GM12874 (cell line): ENCODE data around the gene SLC9A9.

Experiments used
- TF ChIP-seq, protein P1 (sequence below): IDR thresholded peaks from 2 replicates; pipeline ENCODE4 v1.5.1; 2011; ENCODE audit warnings: low read depth, mild to moderate bottlenecking, control low read depth, low read length, moderate library complexity; ENCODE audit not compliant: insufficient read depth

Gene SLC9A9

DNA sequence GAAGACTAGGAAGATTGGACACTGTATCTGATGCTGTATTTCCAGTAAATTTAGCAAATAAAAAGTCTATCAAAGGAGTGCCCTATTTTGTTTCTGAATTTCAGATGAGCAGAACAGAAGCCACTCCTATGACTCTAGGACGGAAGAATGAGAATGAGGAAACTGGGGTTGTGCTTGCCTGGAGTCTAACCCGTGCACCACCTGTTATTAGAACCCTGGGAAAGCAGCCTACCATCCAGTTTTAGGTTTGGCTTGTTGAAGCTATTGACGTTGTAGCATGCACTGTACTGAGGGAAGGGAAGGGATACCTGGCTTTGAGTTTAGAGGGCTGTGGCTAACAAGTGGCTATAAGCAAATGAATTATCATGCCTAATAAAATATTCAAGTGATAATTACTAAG lies 318.5 kb downstream of the SLC9A9 start:
- TF ChIP-seq, protein P1, sequence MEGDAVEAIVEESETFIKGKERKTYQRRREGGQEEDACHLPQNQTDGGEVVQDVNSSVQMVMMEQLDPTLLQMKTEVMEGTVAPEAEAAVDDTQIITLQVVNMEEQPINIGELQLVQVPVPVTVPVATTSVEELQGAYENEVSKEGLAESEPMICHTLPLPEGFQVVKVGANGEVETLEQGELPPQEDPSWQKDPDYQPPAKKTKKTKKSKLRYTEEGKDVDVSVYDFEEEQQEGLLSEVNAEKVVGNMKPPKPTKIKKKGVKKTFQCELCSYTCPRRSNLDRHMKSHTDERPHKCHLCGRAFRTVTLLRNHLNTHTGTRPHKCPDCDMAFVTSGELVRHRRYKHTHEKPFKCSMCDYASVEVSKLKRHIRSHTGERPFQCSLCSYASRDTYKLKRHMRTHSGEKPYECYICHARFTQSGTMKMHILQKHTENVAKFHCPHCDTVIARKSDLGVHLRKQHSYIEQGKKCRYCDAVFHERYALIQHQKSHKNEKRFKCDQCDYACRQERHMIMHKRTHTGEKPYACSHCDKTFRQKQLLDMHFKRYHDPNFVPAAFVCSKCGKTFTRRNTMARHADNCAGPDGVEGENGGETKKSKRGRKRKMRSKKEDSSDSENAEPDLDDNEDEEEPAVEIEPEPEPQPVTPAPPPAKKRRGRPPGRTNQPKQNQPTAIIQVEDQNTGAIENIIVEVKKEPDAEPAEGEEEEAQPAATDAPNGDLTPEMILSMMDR: no peak

GRCh38 chr3:143529018-143529478 lies 319.2 kb downstream of the SLC9A9 start:
- TF ChIP-seq, protein P1: no peak

GRCh38 chr3:143526011-143526545 lies 322.2 kb downstream of the SLC9A9 start:
- TF ChIP-seq, protein P1: no peak

DNA sequence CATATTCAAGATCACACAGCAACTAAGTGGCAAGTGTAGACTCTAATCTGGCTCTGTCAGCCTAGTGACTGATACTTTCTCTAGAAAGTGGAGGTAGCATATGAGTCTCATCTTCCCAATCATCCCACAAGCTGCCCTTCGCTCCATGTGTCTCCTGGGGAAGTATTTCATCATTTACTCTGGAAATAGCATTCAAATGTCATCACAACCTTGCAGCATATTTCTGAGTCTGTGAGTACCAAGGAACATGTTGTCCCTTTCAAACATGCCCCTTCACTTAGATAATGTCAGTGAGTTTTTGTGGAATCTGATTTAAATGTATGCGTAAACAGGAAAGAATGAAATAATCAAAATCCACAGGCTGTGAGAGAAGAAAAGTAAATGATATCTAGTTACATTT lies 322.9 kb downstream of the SLC9A9 start:
- TF ChIP-seq, protein P1: no peak

GRCh38 chr3:143521803-143522202 lies 326.5 kb downstream of the SLC9A9 start:
- TF ChIP-seq, protein P1: no peak

GRCh38 chr3:143514874-143515273 lies 333.4 kb downstream of the SLC9A9 start:
- TF ChIP-seq, protein P1: no peak

GRCh38 chr3:143514109-143514508 lies 334.2 kb downstream of the SLC9A9 start:
- TF ChIP-seq, protein P1: no peak
